Measurements from ENCODE around the gene OLA1. TPM values are rescaled to one million over a fixed set of nuclear protein-coding genes. Genes with fewer than 3 reads are reported as not detected.

The OLA1 gene
- polyA plus RNA-seq, 2 of the 4 experiments (the other 2 are of a cell fraction): 127 to 226 TPM

DNA sequence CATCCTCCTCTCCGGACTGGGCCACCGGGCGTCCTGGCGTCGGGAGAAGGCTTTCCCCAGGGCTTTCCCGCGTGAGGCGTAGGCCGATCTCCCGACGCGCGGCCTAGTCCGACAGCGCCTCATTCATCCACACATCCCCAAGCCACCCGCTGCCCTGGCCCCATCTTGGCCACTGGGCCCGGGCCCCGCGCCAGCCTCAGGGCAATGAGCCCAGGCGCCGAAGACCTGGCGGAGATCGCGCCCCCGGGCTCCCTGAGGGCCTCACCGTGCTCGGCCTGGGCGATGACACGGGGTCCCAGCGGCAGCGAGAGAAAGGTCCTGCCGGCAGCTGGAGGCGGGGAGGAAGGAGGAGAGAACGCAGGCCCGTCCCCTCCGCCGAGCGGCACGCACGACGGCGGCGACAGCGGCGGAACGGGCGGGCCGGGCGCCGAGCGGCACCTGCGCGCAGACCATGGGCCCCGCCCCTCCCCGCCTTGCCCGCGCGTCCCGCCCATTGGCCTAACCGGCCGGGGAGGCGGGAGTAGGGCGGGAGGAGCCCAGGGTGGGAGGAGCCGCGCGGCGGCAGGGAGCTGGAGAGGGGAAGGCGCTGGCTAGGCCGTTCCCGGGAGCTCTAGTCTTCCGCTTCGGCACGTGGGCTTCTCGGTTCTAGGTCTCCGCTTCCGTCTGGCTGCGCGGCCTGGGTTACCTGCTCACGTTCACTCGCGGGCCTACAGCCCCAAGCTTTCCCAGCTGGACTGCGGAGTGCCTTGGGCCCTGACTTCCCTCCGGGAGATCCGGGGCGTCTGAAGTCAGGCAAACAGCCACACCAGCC, at the start of gene OLA1 (continued):
- TF ChIP-seq, protein P1, sequence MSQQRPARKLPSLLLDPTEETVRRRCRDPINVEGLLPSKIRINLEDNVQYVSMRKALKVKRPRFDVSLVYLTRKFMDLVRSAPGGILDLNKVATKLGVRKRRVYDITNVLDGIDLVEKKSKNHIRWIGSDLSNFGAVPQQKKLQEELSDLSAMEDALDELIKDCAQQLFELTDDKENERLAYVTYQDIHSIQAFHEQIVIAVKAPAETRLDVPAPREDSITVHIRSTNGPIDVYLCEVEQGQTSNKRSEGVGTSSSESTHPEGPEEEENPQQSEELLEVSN (IDR thresholded peaks at IDR 0.05; ENCODE audit: borderline replicate concordance, low read depth): peak; percentile 93
- no peak; the same call in 1 of the 2 replicates for TF ChIP-seq TFCP2L1 (CRISPR knock-in tag; IDR thresholded peaks at IDR 0.05)
- TF ChIP-seq FOSB (CRISPR knock-in tag; IDR thresholded peaks at IDR 0.05): no peak
- TF ChIP-seq, protein P2, sequence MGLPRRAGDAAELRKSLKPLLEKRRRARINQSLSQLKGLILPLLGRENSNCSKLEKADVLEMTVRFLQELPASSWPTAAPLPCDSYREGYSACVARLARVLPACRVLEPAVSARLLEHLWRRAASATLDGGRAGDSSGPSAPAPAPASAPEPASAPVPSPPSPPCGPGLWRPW (IDR thresholded peaks at IDR 0.05): no peak
- TF ChIP-seq RAD21 (conservative IDR thresholded peaks at IDR 0.05 in 1 of 2, IDR thresholded peaks at IDR 0.05 in 1 of 2): peak in 1 of 2 experiments; percentile 23; a peak in 1 of 5 replicates
- TF ChIP-seq HDAC2 (IDR thresholded peaks at IDR 0.05): no peak
- TF ChIP-seq, protein P3, sequence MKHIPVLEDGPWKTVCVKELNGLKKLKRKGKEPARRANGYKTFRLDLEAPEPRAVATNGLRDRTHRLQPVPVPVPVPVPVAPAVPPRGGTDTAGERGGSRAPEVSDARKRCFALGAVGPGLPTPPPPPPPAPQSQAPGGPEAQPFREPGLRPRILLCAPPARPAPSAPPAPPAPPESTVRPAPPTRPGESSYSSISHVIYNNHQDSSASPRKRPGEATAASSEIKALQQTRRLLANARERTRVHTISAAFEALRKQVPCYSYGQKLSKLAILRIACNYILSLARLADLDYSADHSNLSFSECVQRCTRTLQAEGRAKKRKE (CRISPR knock-in tag; IDR thresholded peaks at IDR 0.05; ENCODE audit: low read depth): peak; percentile 90
- TF ChIP-seq, protein P4, sequence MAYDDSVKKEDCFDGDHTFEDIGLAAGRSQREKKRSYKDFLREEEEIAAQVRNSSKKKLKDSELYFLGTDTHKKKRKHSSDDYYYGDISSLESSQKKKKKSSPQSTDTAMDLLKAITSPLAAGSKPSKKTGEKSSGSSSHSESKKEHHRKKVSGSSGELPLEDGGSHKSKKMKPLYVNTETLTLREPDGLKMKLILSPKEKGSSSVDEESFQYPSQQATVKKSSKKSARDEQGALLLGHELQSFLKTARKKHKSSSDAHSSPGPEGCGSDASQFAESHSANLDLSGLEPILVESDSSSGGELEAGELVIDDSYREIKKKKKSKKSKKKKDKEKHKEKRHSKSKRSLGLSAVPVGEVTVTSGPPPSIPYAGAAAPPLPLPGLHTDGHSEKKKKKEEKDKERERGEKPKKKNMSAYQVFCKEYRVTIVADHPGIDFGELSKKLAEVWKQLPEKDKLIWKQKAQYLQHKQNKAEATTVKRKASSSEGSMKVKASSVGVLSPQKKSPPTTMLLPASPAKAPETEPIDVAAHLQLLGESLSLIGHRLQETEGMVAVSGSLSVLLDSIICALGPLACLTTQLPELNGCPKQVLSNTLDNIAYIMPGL (CRISPR knock-in tag; IDR thresholded peaks at IDR 0.05; ENCODE audit: borderline replicate concordance): no peak

DNA sequence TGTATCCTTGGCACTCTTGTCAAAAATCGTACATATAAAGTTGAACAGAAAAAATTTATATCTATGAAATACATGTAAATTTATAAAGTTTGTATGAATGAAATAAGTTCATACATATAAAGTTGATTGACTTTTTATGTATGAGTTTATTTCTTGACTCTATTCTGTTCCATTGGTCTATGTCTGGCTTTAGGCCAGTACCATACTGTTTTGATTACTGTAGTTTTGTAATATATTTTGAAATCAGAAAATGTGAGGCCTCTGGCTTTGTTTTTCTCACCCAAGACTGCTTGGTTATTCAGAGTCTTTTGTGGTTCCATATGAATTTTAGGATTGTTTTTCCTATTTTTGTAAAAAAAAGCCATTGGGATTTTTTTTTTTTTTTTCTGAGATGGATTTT, 44.6 kb upstream of the OLA1 start:
- ATAC-seq (no peak), DNase-seq (ENCODE audit: low read depth in 1 of 2, low spot score in 1 of 2) (no peak), FAIRE-seq (no peak)
- WGBS (ENCODE audit: missing lambda C conversion rate): 84% methylated on average over 1 of the region's 1 CpG
- H3K4me3 ChIP-seq: no peak overlapping the region
- TF ChIP-seq POLR2AphosphoS2 (conservative IDR thresholded peaks at IDR 0.05; ENCODE audit: low read length): no peak
- 0 out of 2 replicates have a peak, but pooled peaks have one; percentile 26 for TF ChIP-seq KDM1A (IDR thresholded peaks at IDR 0.05; ENCODE audit: low read depth)
- POLR2A ChIA-PET: no interaction called here
- H3K4me2 ChIP-seq: no peak overlapping the region
- CTCF ChIA-PET: interaction anchor here (1.4 kb wide), 1 partner anchor 44 kb away, joined by 3 read pairs; no protein-coding TSS in a partner anchor
- no peaks in the 10 kb centered on the region for H3K4me1 ChIP-seq
- peaks cover 11% of the 10 kb centered on the region; the same call in 2 of the 3 replicates for H3K9me3 ChIP-seq
- H3K27ac ChIP-seq: no peak overlapping the region

DNA sequence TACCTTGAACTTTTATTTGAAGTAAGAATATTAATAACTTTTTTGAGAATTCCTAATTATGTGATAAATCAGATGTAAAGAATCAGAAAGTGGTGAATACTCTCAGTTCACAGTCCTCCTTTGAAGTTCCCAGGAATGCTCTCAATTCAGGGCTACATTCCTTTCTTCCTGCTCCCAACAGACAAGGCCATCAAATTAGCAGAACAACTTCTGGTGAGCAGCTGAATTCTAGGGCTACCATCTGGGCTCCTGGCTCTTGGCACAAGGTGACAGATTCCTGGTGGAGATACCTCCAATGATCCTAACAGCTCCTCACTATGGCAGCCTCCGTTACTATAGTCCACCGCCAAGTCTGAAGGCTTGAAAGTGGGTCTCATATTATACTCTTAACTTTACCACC, 37.8 kb upstream of the OLA1 start:
- WGBS (ENCODE audit: missing lambda C conversion rate): 83% methylated on average over 2 of the region's 2 CpGs
- FAIRE-seq (no peak), DNase-seq (ENCODE audit: low read depth in 1 of 2, low spot score in 1 of 2) (no peak), ATAC-seq (no peak)
- CTCF ChIA-PET: no interaction called here
- Histone ChIP-seq H3K4me1 (no peaks in the 10 kb centered on the region), H3K27ac (no peak overlapping the region), H3K9me3 (no peaks in the 10 kb centered on the region), H3K4me2 (no peak overlapping the region), H3K4me3 (no peak overlapping the region)
- POLR2A ChIA-PET: no interaction called here
- TF ChIP-seq, protein P3 (CRISPR knock-in tag; IDR thresholded peaks at IDR 0.05; ENCODE audit: low read depth): no peak
- no peak for TF ChIP-seq JUN (IDR thresholded peaks at IDR 0.05)
- TF ChIP-seq CBX8 (IDR thresholded peaks at IDR 0.05): no peak
- TF ChIP-seq ZSCAN20 (CRISPR knock-in tag; IDR thresholded peaks at IDR 0.05): no peak
- TF ChIP-seq, protein P1 (IDR thresholded peaks at IDR 0.05; ENCODE audit: borderline replicate concordance, low read depth): no peak
- TF ChIP-seq EP300 (IDR thresholded peaks at IDR 0.05): no peak
- no peak for TF ChIP-seq ZC3H11A (IDR thresholded peaks at IDR 0.05)
- TF ChIP-seq MYC (IDR thresholded peaks at IDR 0.05; ENCODE audit: borderline replicate concordance, low read length): no peak
- no peak for TF ChIP-seq RAD21 (conservative IDR thresholded peaks at IDR 0.05 in 1 of 2, IDR thresholded peaks at IDR 0.05 in 1 of 2)
- no peak for TF ChIP-seq JUNB (IDR thresholded peaks at IDR 0.05)
- no peak for TF ChIP-seq CBX2 (IDR thresholded peaks at IDR 0.05; ENCODE audit: borderline replicate concordance, low read depth)
- TF ChIP-seq CHD2 (IDR thresholded peaks at IDR 0.05; ENCODE audit: low read length, partially characterized antibody): no peak
- no peak for TF ChIP-seq NR3C1 (IDR thresholded peaks at IDR 0.05)
- TF ChIP-seq CEBPB (IDR thresholded peaks at IDR 0.05): no peak
- no peak for TF ChIP-seq POLR2A (IDR thresholded peaks at IDR 0.05; ENCODE audit: low read length)
- TF ChIP-seq, protein P4 (CRISPR knock-in tag; IDR thresholded peaks at IDR 0.05; ENCODE audit: borderline replicate concordance): no peak
- no peak for TF ChIP-seq SREBF2 (IDR thresholded peaks at IDR 0.05)

All from A549 (cell line).